H9 (cell line): ENCODE results near the gene MRPL40. TPM values are rescaled to one million over a fixed set of nuclear protein-coding genes. Genes with fewer than 3 reads are reported as not detected.

Experiments
- DNase-seq: peaks from one replicate; pipeline ENCODE4 v3.0.0-alpha.2; 2017
- H2AFZ ChIP-seq: one replicate; pipeline ENCODE4 v1.6.1; 2013; ENCODE audit warnings: mild to moderate bottlenecking, low read length, control low read depth, moderate library complexity
- H2AK5ac ChIP-seq: 2 replicates; pipeline ENCODE4 v1.6.1; 2013; ENCODE audit warnings: low read length, control low read depth, mixed read lengths; ENCODE audit not compliant: insufficient read length
- H2BK120ac ChIP-seq: one replicate; pipeline ENCODE4 v1.6.1; 2013; ENCODE audit warnings: low read depth, mild to moderate bottlenecking, low read length, control low read depth, inconsistent platforms; ENCODE audit not compliant: poor library complexity, severe bottlenecking
- H2BK12ac ChIP-seq: 2 replicates; pipeline ENCODE4 v1.6.1; 2013; ENCODE audit warnings: low read length, control low read depth, mixed read lengths, low read depth; ENCODE audit not compliant: insufficient read length
- H2BK15ac ChIP-seq: 2 replicates; pipeline ENCODE4 v1.6.1; 2013; ENCODE audit warnings: low read depth, low read length, control low read depth
- H2BK20ac ChIP-seq: one replicate; pipeline ENCODE4 v1.6.1; 2013; ENCODE audit warnings: low read depth, mild to moderate bottlenecking, low read length, control low read depth, inconsistent platforms; ENCODE audit not compliant: poor library complexity, severe bottlenecking
- H2BK5ac ChIP-seq: 2 replicates; pipeline ENCODE4 v1.6.1; 2013; ENCODE audit warnings: low read length, control low read depth, mixed read lengths; ENCODE audit not compliant: insufficient read length
- H3K14ac ChIP-seq: 2 replicates; pipeline ENCODE4 v1.6.1; 2013; ENCODE audit warnings: low read length, control low read depth; ENCODE audit not compliant: insufficient read depth
- H3K18ac ChIP-seq: 2 replicates; pipeline ENCODE4 v1.6.1; 2013; ENCODE audit warnings: low read depth, mild to moderate bottlenecking, mixed read lengths, low read length, control low read depth; ENCODE audit not compliant: insufficient read length
- H3K23ac ChIP-seq: 2 replicates; pipeline ENCODE4 v1.6.1; 2013; ENCODE audit warnings: low read length, control low read depth, mixed read lengths, low read depth; ENCODE audit not compliant: insufficient read length
- H3K23me2 ChIP-seq: 2 replicates; pipeline ENCODE4 v1.6.1; 2013; ENCODE audit warnings: low read depth, mild to moderate bottlenecking, mixed read lengths, low read length, control low read depth; ENCODE audit not compliant: insufficient read length, poor library complexity, severe bottlenecking
- H3K27ac ChIP-seq: 2 replicates; pipeline ENCODE4 v1.5.1; 2013; ENCODE audit warnings: low read length, control low read depth, mixed read lengths, low read depth; ENCODE audit not compliant: insufficient read length
- H3K27me3 ChIP-seq: 2 replicates; pipeline ENCODE4 v1.6.1; 2013; ENCODE audit warnings: low read length, control low read depth, inconsistent platforms; ENCODE audit not compliant: insufficient read depth
- H3K4ac ChIP-seq: 2 replicates; pipeline ENCODE4 v1.6.1; 2013; ENCODE audit warnings: low read depth, mild to moderate bottlenecking, control low read depth, inconsistent platforms, low read length, moderate library complexity
- H3K4me1 ChIP-seq: 2 replicates; pipeline ENCODE4 v1.6.1; 2013; ENCODE audit warnings: low read length, control low read depth, inconsistent platforms; ENCODE audit not compliant: insufficient read depth
- H3K4me2 ChIP-seq: 2 replicates; pipeline ENCODE4 v1.6.1; 2013; ENCODE audit warnings: low read length, control low read depth, mixed read lengths; ENCODE audit not compliant: insufficient read length, insufficient read depth
- H3K56ac ChIP-seq: 2 replicates; pipeline ENCODE4 v1.6.1; 2013; ENCODE audit warnings: low read depth, mild to moderate bottlenecking, mixed read lengths, low read length, control low read depth; ENCODE audit not compliant: insufficient read length
- H3K79me1 ChIP-seq: 2 replicates; pipeline ENCODE4 v1.6.1; 2013; ENCODE audit warnings: low read depth, mild to moderate bottlenecking, moderate library complexity, low read length, control low read depth, inconsistent platforms; ENCODE audit not compliant: insufficient read depth, poor library complexity, severe bottlenecking
- H3K79me2 ChIP-seq: 2 replicates; pipeline ENCODE4 v1.6.1; 2013; ENCODE audit warnings: low read length, control low read depth, inconsistent platforms; ENCODE audit not compliant: insufficient read depth
- H3K9ac ChIP-seq: 2 replicates; pipeline ENCODE4 v1.6.1; 2013; ENCODE audit warnings: low read length, control low read depth, mixed read lengths; ENCODE audit not compliant: insufficient read length; ENCODE audit errors: extremely low read depth
- H3K9me3 ChIP-seq: one replicate; pipeline ENCODE4 v1.6.1; 2013; ENCODE audit warnings: low read depth, low read length, inconsistent platforms; ENCODE audit not compliant: control insufficient read depth
- H3T11ph ChIP-seq: one replicate; pipeline ENCODE4 v1.6.1; 2013; ENCODE audit warnings: mild to moderate bottlenecking, low read length, control low read depth, inconsistent platforms
- H4K20me1 ChIP-seq: one replicate; pipeline ENCODE4 v1.6.1; 2013; ENCODE audit not compliant: control insufficient read depth, insufficient read length, insufficient read depth
- H4K5ac ChIP-seq: 2 replicates; pipeline ENCODE4 v1.6.1; 2013; ENCODE audit warnings: low read depth, mild to moderate bottlenecking, mixed read lengths, low read length, control low read depth; ENCODE audit not compliant: insufficient read length
- H4K8ac ChIP-seq: replicated peaks from 2 replicates; pipeline ENCODE4 v1.6.1; 2013; ENCODE audit warnings: low read length, control low read depth, mixed read lengths, low read depth; ENCODE audit not compliant: insufficient read length
- H4K91ac ChIP-seq: 2 replicates; pipeline ENCODE4 v1.6.1; 2013; ENCODE audit warnings: low read depth, mild to moderate bottlenecking, moderate library complexity, mixed read lengths, low read length, control low read depth; ENCODE audit not compliant: insufficient read length
- H3K27ac Mint-ChIP-seq, 3 experiments: 2 replicates in 2 of 3; 3 replicates in 1 of 3; pipeline ENCODE4 v1.8.0; 2020 to 2021; ENCODE audit warnings: mixed read lengths in 3 of 3, mild to moderate bottlenecking in 1 of 3, moderate library complexity in 1 of 3
- H3K27me3 Mint-ChIP-seq: 2 replicates; pipeline ENCODE4 v1.8.0; 2021; ENCODE audit warnings: low read depth, mild to moderate bottlenecking, moderate library complexity, mixed read lengths
- H3K36me3 Mint-ChIP-seq, 3 experiments: 2 replicates in 2 of 3; 3 replicates in 1 of 3; pipeline ENCODE4 v1.8.0; 2020 to 2021; ENCODE audit warnings: low read depth in 3 of 3, mixed read lengths in 3 of 3; ENCODE audit not compliant: insufficient read depth in 1 of 3
- H3K4me1 Mint-ChIP-seq, 2 experiments: 2 replicates each; pipeline ENCODE4 v1.8.0; 2020; ENCODE audit warnings: mixed read lengths in 2 of 2
- H3K4me3 Mint-ChIP-seq, 2 experiments: 2 replicates in 1 of 2; 3 replicates in 1 of 2; pipeline ENCODE4 v1.8.0; 2020 to 2021; ENCODE audit warnings: mild to moderate bottlenecking in 2 of 2, mixed read lengths in 2 of 2, moderate library complexity in 1 of 2
- H3K9me3 Mint-ChIP-seq, 2 experiments: 2 replicates in 1 of 2; 3 replicates in 1 of 2; pipeline ENCODE4 v1.8.0; 2020; ENCODE audit warnings: mild to moderate bottlenecking in 2 of 2, mixed read lengths in 2 of 2, moderate library complexity in 1 of 2
- CTCF ChIP-seq: fragments of 200-600 bp; sonication (generic); conservative IDR thresholded peaks from 3 replicates; pipeline ENCODE4 v1.8.0; 2021; ENCODE audit warnings: antibody characterized with exemption, mild to moderate bottlenecking
- WGBS: extraction: QIAGEN DNeasy Blood & Tissue Kit; methylation state at CpG from one replicate; pipeline ENCODE4 v1.1.7; 2013; ENCODE audit warnings: missing lambda C conversion rate, low lambda C conversion rate, mixed read lengths; ENCODE audit not compliant: insufficient read length; ENCODE audit errors: extremely low coverage; 5-methylcytosine and 5-hydroxymethylcytosine counted together
- total RNA-seq: library from RNA; stranded (reverse); gene quantifications from 2 replicates; pipeline ENCODE4 v1.2.1, GENCODE V29; 2021

MRPL40 gene
- total RNA-seq, 1 experiment from 2014 or later = 15.2 TPM

GRCh38 chr22:19480173-19480568 is 47.8 kb downstream of the MRPL40 start:
- Histone ChIP-seq H3K4me1 (peaks cover 3% of the 10 kb centered on the region), H4K5ac (peak overlapping the region; percentile 47), H3K18ac (peak overlapping the region; percentile 79), H4K8ac (no peak overlapping the region), H3T11ph (no peak overlapping the region), H3K79me1 (no peaks in the 10 kb centered on the region), H3K23ac (no peak overlapping the region), H2BK15ac (no peak overlapping the region), H3K23me2 (peaks cover 13% of the 10 kb centered on the region), H2AK5ac (no peak overlapping the region), H3K27ac (no peak overlapping the region), H3K14ac (peak overlapping the region; percentile 93), H3K9ac (peak overlapping the region; percentile 94), H3K56ac (no peak overlapping the region), H3K27me3 (no peaks in the 10 kb centered on the region), H2BK120ac (no peak overlapping the region), H3K9me3 (no peaks in the 10 kb centered on the region), H2BK20ac (no peak overlapping the region), H2BK5ac (no peak overlapping the region), H3K4ac (no peak overlapping the region; the same call in 1 of the 2 replicates), H3K4me2 (peak overlapping the region; percentile 75), H4K91ac (peak overlapping the region; percentile 48), H2AFZ (no peak overlapping the region), H4K20me1 (no peaks in the 10 kb centered on the region), H3K79me2 (peaks cover 20% of the 10 kb centered on the region; the same call in 1 of the 2 replicates), H2BK12ac (no peak overlapping the region)
- peaks cover 20% of the 10 kb centered on the region in 2 experiments for H3K4me1 Mint-ChIP-seq
- H3K4me3 Mint-ChIP-seq = peak overlapping the region; percentile 98
- H3K27ac Mint-ChIP-seq = peak overlapping the region; percentile 7 to 100 (median 100); a peak in 5 of 7 replicates
- H3K36me3 Mint-ChIP-seq = peaks cover 21 to 41% (median 30%) of the 10 kb centered on the region in 3 experiments
- no peak for TF ChIP-seq CTCF
- H3K9me3 Mint-ChIP-seq = no peaks in the 10 kb centered on the region
- no CpG with 5 or more reads among the region's 15 CpGs for whole genome bisulfite sequencing
- H3K27me3 Mint-ChIP-seq = no peaks in the 10 kb centered on the region; the same call in 1 of the 2 replicates
- no peak for DNase-seq
